Measurements from ENCODE around the gene TMEM121. TPM values are rescaled to one million over a fixed set of nuclear protein-coding genes. Genes with fewer than 3 reads are reported as not detected.

The TMEM121 gene
- polyA plus RNA-seq, 1 of the 3 experiments (the other 2 are of a cell fraction), result 9.1 TPM

DNA sequence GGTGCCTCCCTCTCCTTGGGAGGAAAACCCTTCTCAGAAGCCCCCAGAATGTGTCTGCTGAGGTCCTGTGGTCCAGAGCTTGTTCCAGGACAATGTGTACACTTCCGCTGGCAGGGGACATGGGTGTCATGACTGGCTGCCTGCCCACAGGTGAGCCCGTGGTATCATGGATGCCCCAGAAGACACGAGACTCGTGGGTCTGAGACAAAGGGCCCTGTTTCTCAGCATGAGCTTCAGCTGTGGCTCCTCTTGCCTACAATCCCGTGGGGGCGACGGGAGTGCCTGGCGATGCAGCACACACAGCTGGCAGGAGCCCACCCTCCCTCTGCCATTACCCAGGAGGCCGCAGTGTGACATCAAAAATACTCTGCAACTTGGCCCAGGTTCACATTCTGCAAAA, 7.0 kb downstream of the TMEM121 start:
- H3K9me2 ChIP-seq, result no peaks in the 10 kb centered on the region
- 96% methylated on average over 4 of the region's 9 CpGs for WGBS (ENCODE audit: low lambda C conversion rate)
- TF ChIP-seq, protein P1, sequence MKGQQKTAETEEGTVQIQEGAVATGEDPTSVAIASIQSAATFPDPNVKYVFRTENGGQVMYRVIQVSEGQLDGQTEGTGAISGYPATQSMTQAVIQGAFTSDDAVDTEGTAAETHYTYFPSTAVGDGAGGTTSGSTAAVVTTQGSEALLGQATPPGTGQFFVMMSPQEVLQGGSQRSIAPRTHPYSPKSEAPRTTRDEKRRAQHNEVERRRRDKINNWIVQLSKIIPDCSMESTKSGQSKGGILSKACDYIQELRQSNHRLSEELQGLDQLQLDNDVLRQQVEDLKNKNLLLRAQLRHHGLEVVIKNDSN (IDR thresholded peaks at IDR 0.05; ENCODE audit: borderline replicate concordance, low read depth), result no peak
- no peak for TF ChIP-seq ELF1 (IDR thresholded peaks at IDR 0.05)
- no peak for TF ChIP-seq NFIC (IDR thresholded peaks at IDR 0.05; ENCODE audit: borderline replicate concordance)
- no peak for TF ChIP-seq TCF12 (IDR thresholded peaks at IDR 0.05)
- no peak for TF ChIP-seq FOSL2 (IDR thresholded peaks at IDR 0.05; ENCODE audit: borderline replicate concordance, low read depth)
- TF ChIP-seq EP300 (IDR thresholded peaks at IDR 0.05; ENCODE audit: borderline replicate concordance in 1 of 2, low read depth in 1 of 2, low read length in 1 of 2), result no peak
- no peaks in the 10 kb centered on the region for H3F3A ChIP-seq (replicated peaks; ENCODE audit: insufficient read depth)
- H3K36me3 ChIP-seq (replicated peaks in 1 of 2; ENCODE audit: control insufficient read depth in 1 of 2, insufficient read depth in 2 of 2, low read length in 1 of 2), result peaks cover 0 to 2% of the 10 kb centered on the region in 2 experiments
- H3K9me3 ChIP-seq, result no peaks in the 10 kb centered on the region
- no peak for DNase-seq
- H3K27ac ChIP-seq (ENCODE audit: low read depth in 2 of 2, low read length in 1 of 2), result no peak overlapping the region
- H2AFZ ChIP-seq (ENCODE audit: low read depth), result no peak overlapping the region
- POLR2A ChIA-PET, result no interaction called here
- H3K4me1 ChIP-seq (ENCODE audit: control insufficient read depth in 1 of 2, insufficient read depth in 2 of 2, low read depth in 1 of 2, low read length in 1 of 2), result peaks cover 0 to 3% of the 10 kb centered on the region in 2 experiments; a peak in 1 of 4 replicates
- H4K20me1 ChIP-seq (ENCODE audit: insufficient read depth), result no peaks in the 10 kb centered on the region
- CTCF ChIA-PET, result interaction anchor here (0.7 to 1.6 kb wide), 4 partner anchors 11 to 162 kb away, joined by 3 to 4 read pairs (median 4); no protein-coding TSS in a partner anchor
- no peaks in the 10 kb centered on the region for H3K27me3 ChIP-seq (ENCODE audit: insufficient read depth)
- no peak overlapping the region for H3K4me2 ChIP-seq
- H3K4me3 ChIP-seq (ENCODE audit: low read depth in 2 of 2, low read length in 1 of 2), result no peak overlapping the region
- H3K79me2 ChIP-seq (ENCODE audit: insufficient read depth), result no peaks in the 10 kb centered on the region
- H3K9ac ChIP-seq, result no peak overlapping the region

DNA sequence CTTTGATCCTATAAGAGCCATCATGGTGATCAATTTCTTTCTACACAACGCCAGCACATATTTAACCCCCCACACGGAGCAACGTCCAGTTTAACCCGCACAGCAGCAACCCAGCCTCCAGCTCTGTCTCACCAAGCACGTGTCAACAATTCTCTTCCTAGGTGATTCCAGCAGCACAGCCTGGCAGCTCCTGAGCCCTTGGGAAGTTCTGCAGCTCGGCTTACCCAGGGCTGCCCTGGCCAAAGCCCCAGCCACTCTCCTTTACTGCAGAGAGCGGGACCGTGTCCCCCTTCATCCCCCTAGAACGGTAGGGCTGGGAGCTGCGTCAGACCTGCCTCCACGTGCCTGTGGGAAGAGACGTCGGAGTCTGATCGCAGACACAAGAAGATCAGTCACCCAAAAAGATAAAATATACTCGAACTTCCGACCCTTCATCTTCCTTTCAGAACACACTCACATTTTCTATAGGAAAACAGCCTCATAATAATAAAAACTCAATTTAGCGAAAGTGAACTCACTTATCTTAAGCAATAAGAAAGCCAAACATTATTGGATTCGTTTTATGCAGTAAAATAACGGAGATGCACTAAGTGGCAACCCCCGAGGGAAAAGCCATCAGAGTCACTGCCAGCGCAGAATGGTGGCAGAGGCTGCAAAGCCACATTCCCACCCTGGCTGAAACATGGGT, 7.6 kb downstream of the TMEM121 start:
- Histone ChIP-seq H3K36me3 (replicated peaks in 1 of 2; ENCODE audit: control insufficient read depth in 1 of 2, insufficient read depth in 2 of 2, low read length in 1 of 2) (peaks cover 0 to 2% of the 10 kb centered on the region in 2 experiments), H3K27me3 (ENCODE audit: insufficient read depth) (no peaks in the 10 kb centered on the region), H3K79me2 (ENCODE audit: insufficient read depth) (no peaks in the 10 kb centered on the region), H3K4me2 (no peak overlapping the region), H3K4me1 (ENCODE audit: control insufficient read depth in 1 of 2, insufficient read depth in 2 of 2, low read depth in 1 of 2, low read length in 1 of 2) (no peaks in the 10 kb centered on the region; a peak in 1 of 4 replicates), H4K20me1 (ENCODE audit: insufficient read depth) (no peaks in the 10 kb centered on the region), H3F3A (replicated peaks; ENCODE audit: insufficient read depth) (no peaks in the 10 kb centered on the region), H3K9me2 (no peaks in the 10 kb centered on the region), H2AFZ (ENCODE audit: low read depth) (no peak overlapping the region), H3K27ac (ENCODE audit: low read depth in 2 of 2, low read length in 1 of 2) (no peak overlapping the region), H3K9ac (no peak overlapping the region), H3K4me3 (ENCODE audit: low read depth in 2 of 2, low read length in 1 of 2) (no peak overlapping the region), H3K9me3 (no peaks in the 10 kb centered on the region)
- WGBS (ENCODE audit: low lambda C conversion rate), result 76% methylated on average over 21 of the region's 21 CpGs
- POLR2A ChIA-PET, result no interaction called here
- CTCF ChIA-PET, result interaction anchor here (0.9 to 1.6 kb wide), 3 partner anchors 11 to 44 kb away, joined by 3 to 4 read pairs (median 3); no protein-coding TSS in a partner anchor
- no peak for TF ChIP-seq POLR2AphosphoS5 (IDR thresholded peaks at IDR 0.05; ENCODE audit: low read depth, low read length)
- no peak for TF ChIP-seq JUND (IDR thresholded peaks at IDR 0.05)
- no peak for TF ChIP-seq RAD21 (IDR thresholded peaks at IDR 0.05; ENCODE audit: low read length)
- no peak for TF ChIP-seq TAF1 (IDR thresholded peaks at IDR 0.05; ENCODE audit: borderline replicate concordance, low read depth, low read length)
- no peak for TF ChIP-seq CHD2 (IDR thresholded peaks at IDR 0.05; ENCODE audit: low read length, partially characterized antibody)
- TF ChIP-seq EP300 (IDR thresholded peaks at IDR 0.05; ENCODE audit: borderline replicate concordance in 1 of 2, low read depth in 1 of 2, low read length in 1 of 2), result no peak
- TF ChIP-seq SMC3 (IDR thresholded peaks at IDR 0.05; ENCODE audit: low read depth, low read length), result no peak
- TF ChIP-seq, protein P2, sequence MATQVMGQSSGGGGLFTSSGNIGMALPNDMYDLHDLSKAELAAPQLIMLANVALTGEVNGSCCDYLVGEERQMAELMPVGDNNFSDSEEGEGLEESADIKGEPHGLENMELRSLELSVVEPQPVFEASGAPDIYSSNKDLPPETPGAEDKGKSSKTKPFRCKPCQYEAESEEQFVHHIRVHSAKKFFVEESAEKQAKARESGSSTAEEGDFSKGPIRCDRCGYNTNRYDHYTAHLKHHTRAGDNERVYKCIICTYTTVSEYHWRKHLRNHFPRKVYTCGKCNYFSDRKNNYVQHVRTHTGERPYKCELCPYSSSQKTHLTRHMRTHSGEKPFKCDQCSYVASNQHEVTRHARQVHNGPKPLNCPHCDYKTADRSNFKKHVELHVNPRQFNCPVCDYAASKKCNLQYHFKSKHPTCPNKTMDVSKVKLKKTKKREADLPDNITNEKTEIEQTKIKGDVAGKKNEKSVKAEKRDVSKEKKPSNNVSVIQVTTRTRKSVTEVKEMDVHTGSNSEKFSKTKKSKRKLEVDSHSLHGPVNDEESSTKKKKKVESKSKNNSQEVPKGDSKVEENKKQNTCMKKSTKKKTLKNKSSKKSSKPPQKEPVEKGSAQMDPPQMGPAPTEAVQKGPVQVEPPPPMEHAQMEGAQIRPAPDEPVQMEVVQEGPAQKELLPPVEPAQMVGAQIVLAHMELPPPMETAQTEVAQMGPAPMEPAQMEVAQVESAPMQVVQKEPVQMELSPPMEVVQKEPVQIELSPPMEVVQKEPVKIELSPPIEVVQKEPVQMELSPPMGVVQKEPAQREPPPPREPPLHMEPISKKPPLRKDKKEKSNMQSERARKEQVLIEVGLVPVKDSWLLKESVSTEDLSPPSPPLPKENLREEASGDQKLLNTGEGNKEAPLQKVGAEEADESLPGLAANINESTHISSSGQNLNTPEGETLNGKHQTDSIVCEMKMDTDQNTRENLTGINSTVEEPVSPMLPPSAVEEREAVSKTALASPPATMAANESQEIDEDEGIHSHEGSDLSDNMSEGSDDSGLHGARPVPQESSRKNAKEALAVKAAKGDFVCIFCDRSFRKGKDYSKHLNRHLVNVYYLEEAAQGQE (IDR thresholded peaks at IDR 0.05; ENCODE audit: low read depth, low read length), result no peak
- TF ChIP-seq TCF12 (IDR thresholded peaks at IDR 0.05), result no peak
- no peak for DNase-seq

All from SK-N-SH (cell line).